Measurements from ENCODE around the gene ITFG1.

The ITFG1 gene

GRCh38 chr16:47129755-47130435 is 331.0 kb downstream of the ITFG1 start:
- no peak overlapping the region for H3K9ac ChIP-seq (ENCODE audit: low read depth, low read length, poor library complexity, severe bottlenecking)
- H4K20me1 ChIP-seq (ENCODE audit: insufficient read depth, low read length, poor library complexity, severe bottlenecking) = no peaks in the 10 kb centered on the region
- H2AFZ ChIP-seq (ENCODE audit: low read length) = peak overlapping the region; percentile 91
- peak overlapping the region; percentile 32 for H3K4me2 ChIP-seq (ENCODE audit: low read depth, low read length, poor library complexity, severe bottlenecking)
- no peaks in the 10 kb centered on the region for H3K9me2 ChIP-seq (replicated peaks; ENCODE audit: low read depth, low read length)
- H3K4me1 ChIP-seq (ENCODE audit: insufficient read depth, low read length, poor library complexity, severe bottlenecking) = peaks cover 9% of the 10 kb centered on the region
- no peak for TF ChIP-seq EZH2phosphoT487 (IDR thresholded peaks at IDR 0.05; ENCODE audit: borderline replicate concordance)
- H3K4me3 ChIP-seq (ENCODE audit: low read length, poor library complexity, severe bottlenecking) = no peak overlapping the region
- H3K9me3 ChIP-seq (ENCODE audit: insufficient read depth, low read depth, low read length) = no peaks in the 10 kb centered on the region
- H3K36me3 ChIP-seq (ENCODE audit: insufficient read depth, low read length) = no peaks in the 10 kb centered on the region
- no peaks in the 10 kb centered on the region for H3K27me3 ChIP-seq (ENCODE audit: insufficient read depth, low read length, poor library complexity, severe bottlenecking)
- H3K79me2 ChIP-seq (ENCODE audit: insufficient read depth, low read length) = no peaks in the 10 kb centered on the region
- H3F3A ChIP-seq (ENCODE audit: low read depth) = no peaks in the 10 kb centered on the region

- Histone ChIP-seq H3K36me3 (ENCODE audit: insufficient read depth, low read length) (no peaks in the 10 kb centered on the region), H3K4me3 (ENCODE audit: low read length, poor library complexity, severe bottlenecking) (no peak overlapping the region), H3K9me2 (replicated peaks; ENCODE audit: low read depth, low read length) (no peaks in the 10 kb centered on the region), H3K4me2 (ENCODE audit: low read depth, low read length, poor library complexity, severe bottlenecking) (no peak overlapping the region), H3K4me1 (ENCODE audit: insufficient read depth, low read length, poor library complexity, severe bottlenecking) (peaks cover 9% of the 10 kb centered on the region), H3K27me3 (ENCODE audit: insufficient read depth, low read length, poor library complexity, severe bottlenecking) (no peaks in the 10 kb centered on the region), H4K20me1 (ENCODE audit: insufficient read depth, low read length, poor library complexity, severe bottlenecking) (no peaks in the 10 kb centered on the region), H3K9ac (ENCODE audit: low read depth, low read length, poor library complexity, severe bottlenecking) (no peak overlapping the region), H3F3A (ENCODE audit: low read depth) (no peaks in the 10 kb centered on the region), H3K79me2 (ENCODE audit: insufficient read depth, low read length) (no peaks in the 10 kb centered on the region), H2AFZ (ENCODE audit: low read length) (no peak overlapping the region), H3K9me3 (ENCODE audit: insufficient read depth, low read depth, low read length) (no peaks in the 10 kb centered on the region)
- TF ChIP-seq EZH2phosphoT487 (IDR thresholded peaks at IDR 0.05; ENCODE audit: borderline replicate concordance) (no peak), CTCF (conservative IDR thresholded peaks at IDR 0.05; ENCODE audit: low read length) (no peak)
Measured at GRCh38 chr16:47127541-47127940, 333.3 kb downstream of the ITFG1 start.

- Histone ChIP-seq H3K4me3 (ENCODE audit: low read length, poor library complexity, severe bottlenecking) (no peak overlapping the region), H3K36me3 (ENCODE audit: insufficient read depth, low read length) (no peaks in the 10 kb centered on the region), H3K79me2 (ENCODE audit: insufficient read depth, low read length) (no peaks in the 10 kb centered on the region), H3K9ac (ENCODE audit: low read depth, low read length, poor library complexity, severe bottlenecking) (no peak overlapping the region), H3K4me1 (ENCODE audit: insufficient read depth, low read length, poor library complexity, severe bottlenecking) (peaks cover 9% of the 10 kb centered on the region), H3K9me2 (replicated peaks; ENCODE audit: low read depth, low read length) (no peaks in the 10 kb centered on the region), H3K4me2 (ENCODE audit: low read depth, low read length, poor library complexity, severe bottlenecking) (no peak overlapping the region), H2AFZ (ENCODE audit: low read length) (no peak overlapping the region), H3F3A (ENCODE audit: low read depth) (no peaks in the 10 kb centered on the region), H4K20me1 (ENCODE audit: insufficient read depth, low read length, poor library complexity, severe bottlenecking) (no peaks in the 10 kb centered on the region), H3K27me3 (ENCODE audit: insufficient read depth, low read length, poor library complexity, severe bottlenecking) (no peaks in the 10 kb centered on the region), H3K9me3 (ENCODE audit: insufficient read depth, low read depth, low read length) (no peaks in the 10 kb centered on the region)
- TF ChIP-seq CTCF (conservative IDR thresholded peaks at IDR 0.05; ENCODE audit: low read length) = no peak
- TF ChIP-seq EZH2phosphoT487 (IDR thresholded peaks at IDR 0.05; ENCODE audit: borderline replicate concordance) = no peak
Measured at GRCh38 chr16:47125757-47126156, 335.1 kb downstream of the ITFG1 start.

GRCh38 chr16:47113130-47113529 is 347.7 kb downstream of the ITFG1 start:
- no peak overlapping the region for H3K4me3 ChIP-seq (ENCODE audit: low read length, poor library complexity, severe bottlenecking)
- no peak overlapping the region for H3K4me2 ChIP-seq (ENCODE audit: low read depth, low read length, poor library complexity, severe bottlenecking)
- H3K36me3 ChIP-seq (ENCODE audit: insufficient read depth, low read length) = no peaks in the 10 kb centered on the region
- no peaks in the 10 kb centered on the region for H3K4me1 ChIP-seq (ENCODE audit: insufficient read depth, low read length, poor library complexity, severe bottlenecking)
- H3K9me3 ChIP-seq (ENCODE audit: insufficient read depth, low read depth, low read length) = no peaks in the 10 kb centered on the region
- no peaks in the 10 kb centered on the region for H3K79me2 ChIP-seq (ENCODE audit: insufficient read depth, low read length)
- H3K27me3 ChIP-seq (ENCODE audit: insufficient read depth, low read length, poor library complexity, severe bottlenecking) = no peaks in the 10 kb centered on the region
- H3K9me2 ChIP-seq (replicated peaks; ENCODE audit: low read depth, low read length) = no peaks in the 10 kb centered on the region
- H3F3A ChIP-seq (ENCODE audit: low read depth) = no peaks in the 10 kb centered on the region
- no peak overlapping the region for H2AFZ ChIP-seq (ENCODE audit: low read length)
- TF ChIP-seq EZH2phosphoT487 (IDR thresholded peaks at IDR 0.05; ENCODE audit: borderline replicate concordance) (no peak), CTCF (conservative IDR thresholded peaks at IDR 0.05; ENCODE audit: low read length) (no peak)
- no peaks in the 10 kb centered on the region for H4K20me1 ChIP-seq (ENCODE audit: insufficient read depth, low read length, poor library complexity, severe bottlenecking)
- H3K9ac ChIP-seq (ENCODE audit: low read depth, low read length, poor library complexity, severe bottlenecking) = no peak overlapping the region

Measured in Loucy (cell line).